Liver (tissue), 9 donors: ENCODE data around the gene ZNF710. TPM values are rescaled to one million over a fixed set of nuclear protein-coding genes. Genes with fewer than 3 reads are reported as not detected.

ENCODE experiments used
- DNase-seq: peaks from one replicate; pipeline ENCODE4 v3.0.0-alpha.2; 2017; ENCODE audit warnings: low spot score
- H3K27ac ChIP-seq, 2 donors: one replicate each; pipeline ENCODE4 v1.7.0; 2013; ENCODE audit warnings: inconsistent platforms in 2 of 2, low read length in 2 of 2, control low read depth in 1 of 2, low read depth in 1 of 2, mild to moderate bottlenecking in 1 of 2
- H3K27me3 ChIP-seq, 4 donors: one replicate each; pipeline versions ENCODE4 v1.6.1 to v1.7.0; 2013; ENCODE audit warnings: low read length in 3 of 4, inconsistent platforms in 1 of 4, mild to moderate bottlenecking in 1 of 4, moderate library complexity in 1 of 4; ENCODE audit not compliant: control insufficient read depth in 4 of 4, insufficient read depth in 4 of 4
- H3K36me3 ChIP-seq, 4 donors: one replicate each; pipeline versions ENCODE4 v1.6.1 to v1.7.0; 2013; ENCODE audit warnings: low read length in 3 of 4, mild to moderate bottlenecking in 3 of 4, low read depth in 1 of 4, moderate library complexity in 1 of 4; ENCODE audit not compliant: control insufficient read depth in 4 of 4, insufficient read depth in 3 of 4
- H3K4me1 ChIP-seq, 4 donors: one replicate each; pipeline versions ENCODE4 v1.6.1 to v1.7.0; 2013; ENCODE audit warnings: low read length in 3 of 4, mild to moderate bottlenecking in 3 of 4, moderate library complexity in 1 of 4; ENCODE audit not compliant: control insufficient read depth in 4 of 4, insufficient read depth in 4 of 4
- H3K4me3 ChIP-seq, 3 donors: one replicate each; pipeline versions ENCODE4 v1.6.1 to v1.7.0; 2013; ENCODE audit warnings: low read length in 3 of 3, control low read depth in 1 of 3, low read depth in 1 of 3, mild to moderate bottlenecking in 1 of 3
- H3K9ac ChIP-seq, 2 donors: one replicate each; pipeline ENCODE4 v1.7.0; 2013; ENCODE audit warnings: low read length in 2 of 2, mild to moderate bottlenecking in 2 of 2, moderate library complexity in 2 of 2, control low read depth in 1 of 2, low read depth in 1 of 2
- H3K9me3 ChIP-seq, 4 donors: one replicate each; pipeline versions ENCODE4 v1.6.1 to v1.7.0; 2013; ENCODE audit warnings: low read length in 3 of 4; ENCODE audit not compliant: control insufficient read depth in 4 of 4
- EGR1 ChIP-seq, 2 donors: IDR thresholded peaks; 2 replicates each; pipeline ENCODE4 v1.6.1; 2016 to 2018; ENCODE audit warnings: antibody characterized with exemption in 2 of 2, low read depth in 2 of 2
- FOXA1 ChIP-seq: IDR thresholded peaks from 2 replicates; pipeline ENCODE4 v1.6.1; 2016; ENCODE audit warnings: antibody characterized with exemption
- FOXA2 ChIP-seq: IDR thresholded peaks from 2 replicates; pipeline ENCODE4 v1.6.1; 2016; ENCODE audit warnings: antibody characterized with exemption
- GABPA ChIP-seq, 2 donors: IDR thresholded peaks in 1 of 2; conservative IDR thresholded peaks in 1 of 2; 2 replicates each; pipeline ENCODE4 v1.6.1; 2016; ENCODE audit warnings: antibody characterized with exemption in 2 of 2, mild to moderate bottlenecking in 1 of 2, moderate library complexity in 1 of 2
- HNF4A ChIP-seq, 2 donors: conservative IDR thresholded peaks; 2 replicates each; pipeline ENCODE4 v1.6.1; 2016; ENCODE audit warnings: antibody characterized with exemption in 2 of 2, mild to moderate bottlenecking in 2 of 2
- JUND ChIP-seq, 2 donors: IDR thresholded peaks; 2 replicates each; pipeline ENCODE4 v1.6.1; 2016; ENCODE audit warnings: antibody characterized with exemption in 2 of 2
- NR2F2 ChIP-seq: IDR thresholded peaks from 2 replicates; pipeline ENCODE4 v1.6.1; 2016; ENCODE audit warnings: antibody characterized with exemption
- RXRA ChIP-seq, 2 donors: IDR thresholded peaks; 2 replicates each; pipeline ENCODE4 v1.6.1; 2017 to 2018; ENCODE audit warnings: antibody characterized with exemption in 2 of 2, mild to moderate bottlenecking in 1 of 2
- SP1 ChIP-seq: IDR thresholded peaks from 2 replicates; pipeline ENCODE4 v1.6.1; 2018; ENCODE audit warnings: antibody characterized with exemption, mild to moderate bottlenecking
- TAF1 ChIP-seq: conservative IDR thresholded peaks from 2 replicates; pipeline ENCODE4 v1.6.1; 2016; ENCODE audit warnings: antibody characterized with exemption, mild to moderate bottlenecking
- YY1 ChIP-seq: IDR thresholded peaks from 2 replicates; pipeline ENCODE4 v1.6.1; 2016; ENCODE audit warnings: antibody characterized with exemption, mild to moderate bottlenecking
- WGBS: extraction: QIAGEN DNeasy Blood & Tissue Kit; methylation state at CpG from one replicate; pipeline ENCODE4 v1.1.7; 2013; 5-methylcytosine and 5-hydroxymethylcytosine counted together
- polyA plus RNA-seq, 2 donors: library from polyadenylated mRNA; stranded (reverse) in 1 of 2; unstranded in 1 of 2; fragments of 200-250 nt in 1 of 2; fragments of >200 nt in 1 of 2; fragmentation: Nextera tagmentation in 1 of 2; extraction: Ambion mirVana in 1 of 2; gene quantifications; one replicate each; pipeline versions ENCODE4 v1.2.1 to v1.2.3, GENCODE V29; 2013 to 2015
- total RNA-seq, 2 donors: library from RNA; depleted of rRNA; stranded (reverse); fragments of >200 nt; gene quantifications; one replicate each; pipeline ENCODE4 v1.2.3, GENCODE V29; 2014
- TF ChIP-seq, protein P1 (sequence below): fragments of 150-350 bp; IDR thresholded peaks from 2 replicates; pipeline ENCODE4 v1.5.1; 2017; ENCODE audit warnings: improper control_type of control experiment, low read depth, low read length; ENCODE audit not compliant: missing input control
- TF ChIP-seq, protein P2 (sequence below): IDR thresholded peaks from 2 replicates; pipeline ENCODE4 v1.6.1; 2016; ENCODE audit warnings: antibody characterized with exemption, mild to moderate bottlenecking
- TF ChIP-seq, protein P3 (sequence below): IDR thresholded peaks from 2 replicates; pipeline ENCODE4 v1.6.1; 2016; ENCODE audit warnings: antibody characterized with exemption
- TF ChIP-seq, protein P4 (sequence below): IDR thresholded peaks from 2 replicates; pipeline ENCODE4 v1.6.1; 2016; ENCODE audit warnings: antibody characterized with exemption
- TF ChIP-seq, protein P5 (sequence below): IDR thresholded peaks from 2 replicates; pipeline ENCODE4 v1.6.1; 2016; ENCODE audit warnings: antibody characterized with exemption
- donor health status: healthy.
- donor health status: healthy.
- donor health status: healthy.
- donor health status: healthy.
- donor health status: healthy.

Gene ZNF710
- total and polyA plus RNA-seq, 4 donors: 1.9 to 15.3 (median 5.4) TPM

DNA sequence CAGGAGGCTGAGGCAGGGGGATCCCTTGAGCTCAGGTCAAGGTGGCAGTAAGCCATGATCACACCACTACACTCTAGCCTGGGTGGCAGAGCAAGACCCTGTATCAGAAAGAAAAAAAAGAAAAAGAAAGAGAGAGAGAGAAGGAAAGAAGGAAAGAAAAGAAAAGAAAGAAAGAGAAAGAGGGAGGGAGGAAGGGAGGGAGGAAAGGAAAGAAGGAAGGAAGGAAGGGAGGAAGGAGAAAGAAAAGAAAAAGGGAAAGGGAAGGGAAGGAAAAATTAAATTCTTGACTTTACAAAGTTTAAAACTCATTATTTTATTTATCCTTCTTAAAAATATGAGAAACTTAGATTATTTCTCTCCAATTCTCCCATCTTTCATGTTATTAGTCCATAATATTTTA is 118.2 kb downstream of the ZNF710 start:
- no peaks in the 10 kb centered on the region for H3K36me3 ChIP-seq
- peaks cover under 1 to 3% (median 2%) of the 10 kb centered on the region in 4 donors for H3K9me3 ChIP-seq
- DNase-seq: no peak
- H3K27ac ChIP-seq: no peak overlapping the region
- no peak overlapping the region for H3K4me3 ChIP-seq
- TF ChIP-seq, protein P1, sequence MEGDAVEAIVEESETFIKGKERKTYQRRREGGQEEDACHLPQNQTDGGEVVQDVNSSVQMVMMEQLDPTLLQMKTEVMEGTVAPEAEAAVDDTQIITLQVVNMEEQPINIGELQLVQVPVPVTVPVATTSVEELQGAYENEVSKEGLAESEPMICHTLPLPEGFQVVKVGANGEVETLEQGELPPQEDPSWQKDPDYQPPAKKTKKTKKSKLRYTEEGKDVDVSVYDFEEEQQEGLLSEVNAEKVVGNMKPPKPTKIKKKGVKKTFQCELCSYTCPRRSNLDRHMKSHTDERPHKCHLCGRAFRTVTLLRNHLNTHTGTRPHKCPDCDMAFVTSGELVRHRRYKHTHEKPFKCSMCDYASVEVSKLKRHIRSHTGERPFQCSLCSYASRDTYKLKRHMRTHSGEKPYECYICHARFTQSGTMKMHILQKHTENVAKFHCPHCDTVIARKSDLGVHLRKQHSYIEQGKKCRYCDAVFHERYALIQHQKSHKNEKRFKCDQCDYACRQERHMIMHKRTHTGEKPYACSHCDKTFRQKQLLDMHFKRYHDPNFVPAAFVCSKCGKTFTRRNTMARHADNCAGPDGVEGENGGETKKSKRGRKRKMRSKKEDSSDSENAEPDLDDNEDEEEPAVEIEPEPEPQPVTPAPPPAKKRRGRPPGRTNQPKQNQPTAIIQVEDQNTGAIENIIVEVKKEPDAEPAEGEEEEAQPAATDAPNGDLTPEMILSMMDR: no peak
- TF ChIP-seq GABPA (IDR thresholded peaks at IDR 0.05 in 1 of 2, conservative IDR thresholded peaks at IDR 0.05 in 1 of 2) (no peak), RXRA (IDR thresholded peaks at IDR 0.05) (no peak)
- TF ChIP-seq, protein P2, sequence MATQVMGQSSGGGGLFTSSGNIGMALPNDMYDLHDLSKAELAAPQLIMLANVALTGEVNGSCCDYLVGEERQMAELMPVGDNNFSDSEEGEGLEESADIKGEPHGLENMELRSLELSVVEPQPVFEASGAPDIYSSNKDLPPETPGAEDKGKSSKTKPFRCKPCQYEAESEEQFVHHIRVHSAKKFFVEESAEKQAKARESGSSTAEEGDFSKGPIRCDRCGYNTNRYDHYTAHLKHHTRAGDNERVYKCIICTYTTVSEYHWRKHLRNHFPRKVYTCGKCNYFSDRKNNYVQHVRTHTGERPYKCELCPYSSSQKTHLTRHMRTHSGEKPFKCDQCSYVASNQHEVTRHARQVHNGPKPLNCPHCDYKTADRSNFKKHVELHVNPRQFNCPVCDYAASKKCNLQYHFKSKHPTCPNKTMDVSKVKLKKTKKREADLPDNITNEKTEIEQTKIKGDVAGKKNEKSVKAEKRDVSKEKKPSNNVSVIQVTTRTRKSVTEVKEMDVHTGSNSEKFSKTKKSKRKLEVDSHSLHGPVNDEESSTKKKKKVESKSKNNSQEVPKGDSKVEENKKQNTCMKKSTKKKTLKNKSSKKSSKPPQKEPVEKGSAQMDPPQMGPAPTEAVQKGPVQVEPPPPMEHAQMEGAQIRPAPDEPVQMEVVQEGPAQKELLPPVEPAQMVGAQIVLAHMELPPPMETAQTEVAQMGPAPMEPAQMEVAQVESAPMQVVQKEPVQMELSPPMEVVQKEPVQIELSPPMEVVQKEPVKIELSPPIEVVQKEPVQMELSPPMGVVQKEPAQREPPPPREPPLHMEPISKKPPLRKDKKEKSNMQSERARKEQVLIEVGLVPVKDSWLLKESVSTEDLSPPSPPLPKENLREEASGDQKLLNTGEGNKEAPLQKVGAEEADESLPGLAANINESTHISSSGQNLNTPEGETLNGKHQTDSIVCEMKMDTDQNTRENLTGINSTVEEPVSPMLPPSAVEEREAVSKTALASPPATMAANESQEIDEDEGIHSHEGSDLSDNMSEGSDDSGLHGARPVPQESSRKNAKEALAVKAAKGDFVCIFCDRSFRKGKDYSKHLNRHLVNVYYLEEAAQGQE: no peak
- TF ChIP-seq, protein P3, sequence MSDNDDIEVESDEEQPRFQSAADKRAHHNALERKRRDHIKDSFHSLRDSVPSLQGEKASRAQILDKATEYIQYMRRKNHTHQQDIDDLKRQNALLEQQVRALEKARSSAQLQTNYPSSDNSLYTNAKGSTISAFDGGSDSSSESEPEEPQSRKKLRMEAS: no peak
- peaks cover 0 to 2% (median under 1%) of the 10 kb centered on the region in 4 donors for H3K4me1 ChIP-seq
- H3K27me3 ChIP-seq: no peaks in the 10 kb centered on the region
- H3K9ac ChIP-seq: no peak overlapping the region

DNA sequence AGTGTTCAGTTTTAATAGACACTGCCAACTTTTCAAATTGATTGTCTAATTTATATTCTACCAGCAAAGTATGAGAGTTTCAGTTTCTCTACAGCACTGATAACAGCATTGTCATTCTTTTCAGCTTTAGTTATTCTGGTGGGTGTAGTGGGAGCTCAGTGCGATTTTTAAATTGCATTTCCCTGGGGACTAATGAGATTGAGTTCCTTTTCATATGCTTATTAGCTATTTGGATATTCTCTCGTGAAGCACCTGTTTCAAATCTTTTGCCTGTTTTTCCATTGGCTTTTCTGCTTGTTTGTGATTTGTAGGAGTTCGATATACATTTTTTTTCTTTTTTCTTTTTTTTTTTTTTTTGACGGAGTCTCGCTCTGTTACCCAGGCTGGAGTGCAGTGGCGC is 120.0 kb downstream of the ZNF710 start:
- no peaks in the 10 kb centered on the region for H3K9me3 ChIP-seq
- no peak for TF ChIP-seq TAF1
- no peak for TF ChIP-seq HNF4A (conservative IDR thresholded peaks at IDR 0.05)
- TF ChIP-seq GABPA (IDR thresholded peaks at IDR 0.05 in 1 of 2, conservative IDR thresholded peaks at IDR 0.05 in 1 of 2): no peak
- TF ChIP-seq, protein P2: no peak
- no peak for TF ChIP-seq EGR1 (IDR thresholded peaks at IDR 0.05; ENCODE audit: low read depth in 2 of 2)
- TF ChIP-seq, protein P1: no peak
- TF ChIP-seq FOXA2: no peak
- no peak for TF ChIP-seq NR2F2
- no peak for TF ChIP-seq FOXA1
- no peak for TF ChIP-seq YY1
- TF ChIP-seq, protein P4, sequence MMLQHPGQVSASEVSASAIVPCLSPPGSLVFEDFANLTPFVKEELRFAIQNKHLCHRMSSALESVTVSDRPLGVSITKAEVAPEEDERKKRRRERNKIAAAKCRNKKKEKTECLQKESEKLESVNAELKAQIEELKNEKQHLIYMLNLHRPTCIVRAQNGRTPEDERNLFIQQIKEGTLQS: no peak
- TF ChIP-seq, protein P3: no peak
- no peak for TF ChIP-seq SP1
- TF ChIP-seq, protein P5, sequence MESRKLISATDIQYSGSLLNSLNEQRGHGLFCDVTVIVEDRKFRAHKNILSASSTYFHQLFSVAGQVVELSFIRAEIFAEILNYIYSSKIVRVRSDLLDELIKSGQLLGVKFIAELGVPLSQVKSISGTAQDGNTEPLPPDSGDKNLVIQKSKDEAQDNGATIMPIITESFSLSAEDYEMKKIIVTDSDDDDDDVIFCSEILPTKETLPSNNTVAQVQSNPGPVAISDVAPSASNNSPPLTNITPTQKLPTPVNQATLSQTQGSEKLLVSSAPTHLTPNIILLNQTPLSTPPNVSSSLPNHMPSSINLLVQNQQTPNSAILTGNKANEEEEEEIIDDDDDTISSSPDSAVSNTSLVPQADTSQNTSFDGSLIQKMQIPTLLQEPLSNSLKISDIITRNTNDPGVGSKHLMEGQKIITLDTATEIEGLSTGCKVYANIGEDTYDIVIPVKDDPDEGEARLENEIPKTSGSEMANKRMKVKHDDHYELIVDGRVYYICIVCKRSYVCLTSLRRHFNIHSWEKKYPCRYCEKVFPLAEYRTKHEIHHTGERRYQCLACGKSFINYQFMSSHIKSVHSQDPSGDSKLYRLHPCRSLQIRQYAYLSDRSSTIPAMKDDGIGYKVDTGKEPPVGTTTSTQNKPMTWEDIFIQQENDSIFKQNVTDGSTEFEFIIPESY: no peak
- no peak for TF ChIP-seq JUND (IDR thresholded peaks at IDR 0.05)
- H3K9ac ChIP-seq: no peak overlapping the region
- H3K27me3 ChIP-seq: no peaks in the 10 kb centered on the region
- peaks cover 2 to 5% (median 4%) of the 10 kb centered on the region in 4 donors for H3K4me1 ChIP-seq
- no peak overlapping the region for H3K27ac ChIP-seq
- 93% methylated on average over 6 of the region's 6 CpGs for WGBS
- DNase-seq: no peak
- H3K4me3 ChIP-seq: no peak overlapping the region
- no peaks in the 10 kb centered on the region for H3K36me3 ChIP-seq
